ENCODE data around the gene GRM8. TPM values are rescaled to one million over a fixed set of nuclear protein-coding genes. Genes with fewer than 3 reads are reported as not detected.

Gene GRM8
- total and polyA plus RNA-seq, 2 experiments from 2014 or later = not detected

GRCh38 chr7:127021857-127022256 lies 230.9 kb downstream of the GRM8 start:
- Histone ChIP-seq H3K4me1 (ENCODE audit: insufficient read depth) (no peaks in the 10 kb centered on the region), H3F3A (ENCODE audit: insufficient read depth) (no peaks in the 10 kb centered on the region), H3K9me3 (ENCODE audit: low read depth) (no peaks in the 10 kb centered on the region), H3K27me3 (replicated peaks; ENCODE audit: insufficient read depth) (no peaks in the 10 kb centered on the region), H3K9me2 (ENCODE audit: insufficient read depth) (no peaks in the 10 kb centered on the region), H3K27ac (no peak overlapping the region), H4K20me1 (ENCODE audit: insufficient read depth) (no peaks in the 10 kb centered on the region), H3K4me3 (no peak overlapping the region), H3K4me2 (ENCODE audit: unreplicated experiment) (no peak overlapping the region), H3K79me2 (ENCODE audit: insufficient read depth) (no peaks in the 10 kb centered on the region), H3K36me3 (ENCODE audit: low read depth) (no peaks in the 10 kb centered on the region), H3K9ac (no peak overlapping the region), H2AFZ (no peak overlapping the region)
- in situ Hi-C loops (cut with MboI) = no loop called here
- WGBS, 2 experiments (ENCODE audit: low coverage in 1 of 2, low lambda C conversion rate in 2 of 2, missing lambda C conversion rate in 2 of 2) = 70 to 77% methylated on average over 1 of the region's 1 CpG
- no peak for TF ChIP-seq EZH2phosphoT487 (IDR thresholded peaks at IDR 0.05; ENCODE audit: insufficient read depth, low read depth)
- TF ChIP-seq EZH2 (IDR thresholded peaks at IDR 0.05; ENCODE audit: insufficient read depth, poor library complexity, severe bottlenecking) = no peak
- no peak for DNase-seq

GRCh38 chr7:127021019-127021738 lies 231.6 kb downstream of the GRM8 start:
- Histone ChIP-seq H3K36me3 (ENCODE audit: low read depth) (no peaks in the 10 kb centered on the region), H3F3A (ENCODE audit: insufficient read depth) (no peaks in the 10 kb centered on the region), H3K9me2 (ENCODE audit: insufficient read depth) (no peaks in the 10 kb centered on the region), H3K27me3 (replicated peaks; ENCODE audit: insufficient read depth) (no peaks in the 10 kb centered on the region), H2AFZ (no peak overlapping the region), H3K9me3 (ENCODE audit: low read depth) (no peaks in the 10 kb centered on the region), H4K20me1 (ENCODE audit: insufficient read depth) (no peaks in the 10 kb centered on the region), H3K79me2 (ENCODE audit: insufficient read depth) (no peaks in the 10 kb centered on the region), H3K27ac (no peak overlapping the region), H3K4me3 (no peak overlapping the region), H3K4me1 (ENCODE audit: insufficient read depth) (no peaks in the 10 kb centered on the region), H3K9ac (no peak overlapping the region), H3K4me2 (ENCODE audit: unreplicated experiment) (no peak overlapping the region)
- TF ChIP-seq EZH2phosphoT487 (IDR thresholded peaks at IDR 0.05; ENCODE audit: insufficient read depth, low read depth) = no peak
- no peak for TF ChIP-seq EZH2 (IDR thresholded peaks at IDR 0.05; ENCODE audit: insufficient read depth, poor library complexity, severe bottlenecking)
- in situ Hi-C loops (cut with MboI) = no loop called here
- no peak for DNase-seq

- Histone ChIP-seq H2AFZ (no peak overlapping the region), H3K27ac (no peak overlapping the region), H4K20me1 (ENCODE audit: insufficient read depth) (no peaks in the 10 kb centered on the region), H3F3A (ENCODE audit: insufficient read depth) (no peaks in the 10 kb centered on the region), H3K9me2 (ENCODE audit: insufficient read depth) (no peaks in the 10 kb centered on the region), H3K9ac (no peak overlapping the region), H3K27me3 (replicated peaks; ENCODE audit: insufficient read depth) (no peaks in the 10 kb centered on the region), H3K4me2 (ENCODE audit: unreplicated experiment) (no peak overlapping the region), H3K9me3 (ENCODE audit: low read depth) (no peaks in the 10 kb centered on the region), H3K4me3 (no peak overlapping the region), H3K79me2 (ENCODE audit: insufficient read depth) (no peaks in the 10 kb centered on the region), H3K4me1 (ENCODE audit: insufficient read depth) (no peaks in the 10 kb centered on the region), H3K36me3 (ENCODE audit: low read depth) (no peaks in the 10 kb centered on the region)
- TF ChIP-seq EZH2 (IDR thresholded peaks at IDR 0.05; ENCODE audit: insufficient read depth, poor library complexity, severe bottlenecking) = no peak
- TF ChIP-seq EZH2phosphoT487 (IDR thresholded peaks at IDR 0.05; ENCODE audit: insufficient read depth, low read depth) = no peak
- no peak for DNase-seq
- 6 to 7% methylated on average over 2 of the region's 2 CpGs for WGBS, 2 experiments (ENCODE audit: low coverage in 1 of 2, low lambda C conversion rate in 2 of 2, missing lambda C conversion rate in 2 of 2)
- in situ Hi-C loops (cut with MboI) = no loop called here
These were observed 233.9 kb downstream of the GRM8 start for GRCh38 chr7:127018889-127019288.

GRCh38 chr7:127017196-127017595 lies 235.5 kb downstream of the GRM8 start:
- Histone ChIP-seq H3K9me2 (ENCODE audit: insufficient read depth) (no peaks in the 10 kb centered on the region), H3K9ac (no peak overlapping the region), H3K27ac (no peak overlapping the region), H3K4me3 (no peak overlapping the region), H3K79me2 (ENCODE audit: insufficient read depth) (no peaks in the 10 kb centered on the region), H3K4me2 (ENCODE audit: unreplicated experiment) (no peak overlapping the region), H3K9me3 (ENCODE audit: low read depth) (no peaks in the 10 kb centered on the region), H4K20me1 (ENCODE audit: insufficient read depth) (no peaks in the 10 kb centered on the region), H3K4me1 (ENCODE audit: insufficient read depth) (no peaks in the 10 kb centered on the region), H3K36me3 (ENCODE audit: low read depth) (no peaks in the 10 kb centered on the region), H3K27me3 (replicated peaks; ENCODE audit: insufficient read depth) (no peaks in the 10 kb centered on the region), H2AFZ (no peak overlapping the region), H3F3A (ENCODE audit: insufficient read depth) (no peaks in the 10 kb centered on the region)
- 5 to 6% methylated on average over 2 of the region's 2 CpGs for WGBS, 2 experiments (ENCODE audit: low coverage in 1 of 2, low lambda C conversion rate in 2 of 2, missing lambda C conversion rate in 2 of 2)
- no peak for DNase-seq
- in situ Hi-C loops (cut with MboI) = no loop called here
- no peak for TF ChIP-seq EZH2 (IDR thresholded peaks at IDR 0.05; ENCODE audit: insufficient read depth, poor library complexity, severe bottlenecking)
- no peak for TF ChIP-seq EZH2phosphoT487 (IDR thresholded peaks at IDR 0.05; ENCODE audit: insufficient read depth, low read depth)

GRCh38 chr7:127000725-127001124 lies 252.0 kb downstream of the GRM8 start:
- H3K9ac ChIP-seq = no peak overlapping the region
- TF ChIP-seq EZH2 (IDR thresholded peaks at IDR 0.05; ENCODE audit: insufficient read depth, poor library complexity, severe bottlenecking) = no peak
- TF ChIP-seq EZH2phosphoT487 (IDR thresholded peaks at IDR 0.05; ENCODE audit: insufficient read depth, low read depth) = no peak
- H3K9me2 ChIP-seq (ENCODE audit: insufficient read depth) = no peaks in the 10 kb centered on the region
- H3K27ac ChIP-seq = no peak overlapping the region
- H3K4me2 ChIP-seq (ENCODE audit: unreplicated experiment) = no peak overlapping the region
- in situ Hi-C loops (cut with MboI) = no loop called here
- no peak overlapping the region for H2AFZ ChIP-seq
- WGBS, 2 experiments (ENCODE audit: low coverage in 1 of 2, low lambda C conversion rate in 2 of 2, missing lambda C conversion rate in 2 of 2) = 40 to 42% methylated on average over 3 of the region's 3 CpGs
- H3K79me2 ChIP-seq (ENCODE audit: insufficient read depth) = no peaks in the 10 kb centered on the region
- no peaks in the 10 kb centered on the region for H3K27me3 ChIP-seq (replicated peaks; ENCODE audit: insufficient read depth)
- no peaks in the 10 kb centered on the region for H4K20me1 ChIP-seq (ENCODE audit: insufficient read depth)
- H3K4me1 ChIP-seq (ENCODE audit: insufficient read depth) = no peaks in the 10 kb centered on the region
- no peaks in the 10 kb centered on the region for H3K36me3 ChIP-seq (ENCODE audit: low read depth)
- DNase-seq = no peak
- H3F3A ChIP-seq (ENCODE audit: insufficient read depth) = no peaks in the 10 kb centered on the region
- no peak overlapping the region for H3K4me3 ChIP-seq
- H3K9me3 ChIP-seq (ENCODE audit: low read depth) = no peaks in the 10 kb centered on the region

All from GM23248 (cell line).